ENCODE results near the gene SLC5A1.
"Not testable (repeated sequence)": the region's sequence is repeated elsewhere in the genome, so short reads cannot be mapped to it uniquely, and the experiment has no call there.

Gene SLC5A1

GRCh38 chr22:32097881-32098499 is 54.9 kb downstream of the SLC5A1 start:
- no peak for DNase-seq (ENCODE audit: low read depth)

- DNase-seq (ENCODE audit: low read depth) = no peak
Observed at GRCh38 chr22:32100711-32101110, 57.6 kb downstream of the SLC5A1 start.

DNA sequence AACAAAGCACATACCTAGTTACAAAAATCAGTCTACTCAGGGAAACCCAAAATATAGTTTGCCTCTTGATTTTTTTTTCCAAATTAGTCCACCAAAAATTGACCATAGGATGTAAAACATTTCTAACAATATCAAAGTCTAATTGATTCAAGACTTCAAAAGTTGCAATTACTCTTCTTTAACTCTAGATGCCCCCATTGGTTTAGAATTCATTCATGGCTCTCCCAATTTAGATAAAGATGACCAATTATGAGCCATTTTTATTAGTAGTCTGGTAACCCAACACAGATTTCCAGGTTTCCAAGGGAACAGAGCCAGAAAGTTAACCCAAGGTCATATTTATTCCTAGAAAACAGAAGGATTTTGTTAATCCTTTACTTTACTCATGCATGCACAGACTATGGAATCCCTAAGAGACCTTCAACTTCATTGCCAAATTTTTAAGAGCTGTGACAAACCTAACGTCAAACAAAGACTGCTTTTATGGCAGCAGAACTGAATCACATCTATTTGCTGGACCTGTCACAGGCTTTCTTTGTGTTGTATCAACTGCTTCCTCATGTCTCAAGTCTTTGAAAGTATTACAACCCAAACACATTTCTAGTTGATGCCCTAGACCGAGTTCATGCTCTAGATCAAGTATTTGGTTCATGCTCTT is 60.7 kb downstream of the SLC5A1 start:
- DNase-seq (ENCODE audit: low read depth) = no peak

DNA sequence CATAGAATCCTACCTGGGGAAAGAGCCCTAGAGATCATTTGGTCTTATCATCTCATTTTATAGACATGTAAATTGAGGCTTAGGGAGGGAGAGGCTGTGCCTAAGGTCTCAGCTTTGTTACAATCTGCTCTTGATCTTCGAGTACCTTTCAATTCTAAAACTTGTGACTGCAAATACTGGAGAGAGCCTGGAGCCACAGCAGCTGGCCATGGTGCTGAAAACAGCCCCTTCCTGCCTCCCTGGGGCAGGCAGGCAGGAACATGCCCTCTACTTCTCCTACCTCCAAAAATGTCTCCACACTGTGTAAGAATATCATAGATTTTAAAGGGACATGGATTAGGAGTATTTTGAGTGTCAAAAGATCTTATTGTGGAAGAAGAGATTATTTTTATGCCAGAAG is 63.9 kb downstream of the SLC5A1 start:
- DNase-seq (ENCODE audit: low read depth) = no peak

GRCh38 chr22:32112380-32112779 is 69.3 kb downstream of the SLC5A1 start:
- no peak for DNase-seq (ENCODE audit: low read depth)

- no peak for DNase-seq (ENCODE audit: low read depth)
Observed at GRCh38 chr22:32119568-32120235, 76.6 kb downstream of the SLC5A1 start.

- no peak for DNase-seq (ENCODE audit: low read depth)
Observed at GRCh38 chr22:32120603-32121002, 77.5 kb downstream of the SLC5A1 start.

- no peak for DNase-seq (ENCODE audit: low read depth)
Observed at GRCh38 chr22:32122899-32123298, 79.8 kb downstream of the SLC5A1 start.

DNA sequence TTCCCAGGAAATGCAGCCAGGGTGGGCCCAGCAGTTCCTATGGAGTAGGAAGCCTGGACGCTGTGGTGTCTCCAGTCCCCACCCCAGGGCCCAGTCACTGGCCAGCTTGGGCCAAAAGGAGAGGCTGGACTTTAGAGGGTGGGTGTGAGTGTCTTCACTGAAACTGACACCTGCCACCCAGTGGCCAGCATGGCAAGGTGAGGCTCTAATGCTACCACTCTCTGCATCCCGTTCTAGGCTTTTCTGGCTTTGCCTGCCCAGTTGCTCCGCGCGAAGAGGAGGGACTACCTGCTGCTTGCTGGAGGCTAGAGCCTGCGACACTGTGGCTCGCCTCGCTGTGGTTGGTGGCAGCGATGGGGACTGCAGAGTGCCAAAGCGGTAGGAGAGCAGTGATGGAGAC is 80.6 kb downstream of the SLC5A1 start:
- DNase-seq (ENCODE audit: low read depth) = no peak

GRCh38 chr22:32127904-32128303 is 84.8 kb downstream of the SLC5A1 start:
- DNase-seq (ENCODE audit: low read depth) = no peak

DNA sequence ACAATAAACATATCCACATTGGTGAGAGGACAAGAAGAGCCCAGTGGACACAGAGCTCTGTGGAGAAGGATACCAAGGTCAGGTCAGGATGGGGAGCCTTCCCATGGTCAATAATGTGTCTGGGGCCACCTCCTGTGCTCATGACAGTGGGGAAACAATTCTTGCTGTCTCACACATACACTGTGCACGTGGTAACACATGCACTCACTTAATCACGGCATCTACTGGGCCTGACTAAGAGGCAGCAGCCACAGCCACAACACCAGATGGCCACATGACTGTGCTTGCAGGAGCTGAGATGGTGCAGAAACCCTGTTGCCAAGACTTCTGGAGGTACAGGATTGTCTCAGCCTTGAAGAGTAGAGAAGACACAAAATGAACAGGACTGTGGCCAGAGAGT is 87.4 kb downstream of the SLC5A1 start:
- no peak for DNase-seq (ENCODE audit: low read depth)

DNA sequence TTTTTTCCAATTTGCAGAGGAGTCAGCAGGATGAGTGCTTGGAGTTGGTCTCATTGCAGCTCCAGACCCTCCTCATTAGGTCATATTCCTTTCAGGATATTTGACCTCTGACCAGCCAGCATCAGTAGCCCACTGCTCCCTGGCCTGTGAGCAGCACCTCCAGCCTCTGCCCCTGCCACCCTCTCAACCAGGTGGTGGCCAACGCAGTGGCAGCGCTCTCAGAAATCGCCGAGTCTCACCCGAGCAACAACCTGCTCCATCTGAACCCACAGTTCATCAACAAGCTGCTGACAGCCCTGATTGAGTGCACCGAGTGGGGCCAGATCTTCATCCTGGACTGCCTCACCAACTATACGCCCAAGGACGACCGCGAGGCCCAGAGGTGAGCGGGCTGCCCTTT is 89.1 kb downstream of the SLC5A1 start:
- DNase-seq (ENCODE audit: low read depth) = no peak

GRCh38 chr22:32132783-32133182 is 89.7 kb downstream of the SLC5A1 start:
- no peak for DNase-seq (ENCODE audit: low read depth)

- DNase-seq (ENCODE audit: low read depth) = not testable (repeated sequence)
Observed at GRCh38 chr22:32134796-32135195, 91.7 kb downstream of the SLC5A1 start.

- not testable (repeated sequence) for DNase-seq (ENCODE audit: low read depth)
Observed at GRCh38 chr22:32135958-32136357, 92.9 kb downstream of the SLC5A1 start.

- DNase-seq (ENCODE audit: low read depth) = not testable (repeated sequence)
Observed at GRCh38 chr22:32136881-32137280, 93.8 kb downstream of the SLC5A1 start.

DNA sequence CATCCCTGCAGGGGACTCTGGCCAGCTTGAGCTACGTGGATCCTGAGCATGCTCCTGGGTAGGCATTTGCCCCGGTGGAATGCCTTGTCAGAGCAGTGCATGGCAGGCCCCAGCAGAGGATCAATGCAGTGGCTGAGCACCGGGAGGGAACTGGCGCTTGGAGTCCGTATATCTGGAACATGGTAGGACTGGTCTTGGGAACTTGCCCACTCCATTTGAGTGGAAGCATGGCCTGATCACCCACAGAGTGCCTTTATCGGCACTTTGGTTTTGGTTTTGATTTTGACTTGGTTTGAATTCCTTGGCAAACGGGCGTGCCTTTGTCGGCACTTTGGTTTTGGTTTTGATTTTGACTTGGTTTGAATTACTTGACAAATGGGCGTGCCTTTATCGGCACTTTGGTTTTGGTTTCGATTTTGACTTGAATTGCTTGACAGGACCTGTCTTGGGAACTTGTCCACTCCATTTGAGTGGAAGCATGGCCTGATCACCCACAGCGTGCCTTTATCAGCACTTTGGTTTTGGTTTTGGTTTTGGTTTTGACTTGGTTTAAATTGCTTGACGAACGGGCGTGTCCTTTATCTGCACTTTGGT is 94.8 kb downstream of the SLC5A1 start:
- peak; percentile 14 for DNase-seq (ENCODE audit: low read depth)

DNA sequence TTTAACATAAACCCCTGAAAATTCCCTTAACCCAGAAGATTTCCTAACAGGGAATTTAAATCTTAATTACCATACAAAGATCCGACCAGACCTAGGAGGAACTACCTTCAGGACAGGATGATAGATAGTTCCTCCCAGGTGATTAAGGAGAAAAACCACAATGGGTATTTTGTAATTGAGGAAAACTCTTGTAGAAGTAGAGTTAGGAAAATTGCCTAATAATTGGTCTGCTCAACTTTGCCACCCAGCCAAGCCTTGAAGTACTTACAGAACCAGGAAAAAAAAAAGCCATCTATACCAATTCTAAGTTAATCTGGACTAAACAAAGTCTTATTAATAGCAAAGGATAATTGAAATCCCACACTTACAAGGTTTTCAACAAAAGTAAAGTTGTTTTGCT is 95.5 kb downstream of the SLC5A1 start:
- not testable (repeated sequence) for DNase-seq (ENCODE audit: low read depth)

DNA sequence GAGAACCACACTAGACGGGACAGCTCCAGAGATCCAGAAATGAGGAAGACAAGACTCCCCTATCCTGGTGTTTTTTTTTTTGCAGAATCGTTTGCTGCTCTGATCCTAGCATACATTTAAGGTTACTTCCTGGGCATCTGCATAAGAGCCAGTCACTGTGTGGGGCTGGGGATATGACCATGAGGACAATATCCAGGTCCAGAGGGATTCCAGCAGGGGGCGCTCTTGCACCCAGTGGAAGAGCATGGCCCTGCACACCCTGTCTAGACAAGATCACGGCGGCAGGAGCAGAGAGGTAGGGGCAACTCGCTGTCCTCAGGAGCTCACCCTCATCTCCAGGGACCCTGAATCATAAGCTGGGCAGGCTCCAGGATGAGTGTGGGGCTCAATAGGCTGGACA is 97.6 kb downstream of the SLC5A1 start:
- DNase-seq (ENCODE audit: low read depth) = not testable (repeated sequence)

DNA sequence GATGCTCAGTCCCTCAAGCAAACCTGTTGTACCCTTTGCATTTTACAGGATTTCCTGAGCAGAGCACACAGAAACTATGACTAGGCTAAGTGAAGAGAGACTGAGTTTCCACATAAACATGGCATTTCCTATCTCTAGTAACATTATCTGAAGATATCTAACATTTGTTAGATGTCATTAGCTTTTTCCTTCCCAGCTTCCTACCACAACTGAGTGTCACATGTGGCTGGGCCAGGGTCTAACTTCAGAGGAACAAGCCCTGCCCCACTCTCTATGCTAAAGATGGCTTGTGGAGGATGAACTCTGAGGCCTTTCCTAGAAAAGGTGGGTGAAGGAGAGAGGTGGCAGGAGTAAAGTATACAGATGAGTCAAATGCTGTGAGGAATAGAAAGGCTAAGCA is 99.5 kb downstream of the SLC5A1 start:
- DNase-seq (ENCODE audit: low read depth) = peak; percentile 11

DNA sequence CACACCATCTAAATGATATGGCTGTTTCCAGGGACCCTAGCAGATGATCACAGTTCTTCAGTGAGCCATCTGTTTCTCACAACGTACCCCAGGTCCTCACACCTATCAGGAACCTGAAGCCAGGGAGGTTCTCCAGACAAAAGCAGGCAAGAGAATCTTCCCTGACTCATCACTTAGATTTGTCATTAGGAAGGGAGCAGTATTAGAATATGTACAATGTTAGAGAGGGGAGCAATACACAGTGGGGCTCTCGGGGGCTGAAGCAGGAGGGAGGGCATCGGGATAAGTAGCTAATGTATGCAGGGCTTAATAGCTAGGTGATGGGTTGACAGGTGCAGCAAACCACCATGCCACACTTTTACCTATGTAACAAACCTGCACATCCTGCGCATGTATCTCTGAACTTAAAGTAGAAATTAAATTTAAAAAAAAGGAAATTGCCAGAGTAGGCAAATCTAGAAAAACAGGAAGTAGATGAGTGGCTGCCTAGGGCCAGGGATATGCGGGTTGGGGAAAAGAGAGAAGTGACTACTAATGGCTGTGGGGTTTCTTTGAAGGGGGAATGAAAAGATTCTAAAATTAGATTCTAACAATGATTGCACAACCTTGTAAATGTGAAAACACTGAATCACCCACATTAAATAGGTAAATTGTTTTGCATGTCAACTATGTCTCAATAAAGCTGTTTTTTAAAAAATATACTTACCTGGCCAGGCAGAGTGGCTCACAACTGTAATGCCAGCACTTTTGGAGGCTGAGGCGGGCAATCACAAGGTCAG is 101.6 kb downstream of the SLC5A1 start:
- DNase-seq (ENCODE audit: low read depth) = no peak

DNA sequence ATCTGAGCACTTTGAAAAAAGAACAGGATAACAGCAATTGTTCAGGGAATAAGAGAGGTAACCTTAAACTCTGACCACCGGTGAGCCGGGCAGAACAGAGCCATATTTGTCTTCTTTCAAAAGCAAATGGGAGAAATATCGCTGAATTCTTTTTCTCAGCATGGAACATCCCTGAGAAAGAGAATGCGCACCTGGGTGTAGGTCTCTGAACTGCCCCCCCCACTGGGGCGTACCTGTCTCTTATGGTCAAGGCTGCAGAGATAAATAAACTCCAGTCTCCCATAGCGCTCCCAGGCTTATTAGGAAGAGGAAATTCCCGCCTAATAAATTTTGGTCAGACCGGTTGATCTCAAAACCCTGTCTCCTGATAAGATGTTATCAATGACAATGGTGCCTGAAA is 104.1 kb downstream of the SLC5A1 start:
- DNase-seq (ENCODE audit: low read depth) = not testable (repeated sequence)

All from stimulated activated CD8-positive, alpha-beta memory T cell treated with anti-CD3 and anti-CD28 coated beads, Interleukin-4, amount 100 ng/mL, for 24 hours (primary cell).